ENCODE measurements around the gene C4orf17. TPM values are rescaled to one million over a fixed set of nuclear protein-coding genes. Genes with fewer than 3 reads are reported as not detected.

Gene C4orf17
- total RNA-seq, 1 donor from 2014 or later: not detected

GRCh38 chr4:99585516-99585915, 74.7 kb downstream of the C4orf17 start:
- H3K36me3 Mint-ChIP-seq (ENCODE audit: low read depth): no peaks in the 10 kb centered on the region
- H3K4me1 Mint-ChIP-seq: no peaks in the 10 kb centered on the region
- no peak overlapping the region for H3K4me3 Mint-ChIP-seq
- H3K27me3 Mint-ChIP-seq (ENCODE audit: low read depth): peaks cover 2% of the 10 kb centered on the region
- no peaks in the 10 kb centered on the region for H3K9me3 Mint-ChIP-seq
- no peak overlapping the region for H3K27ac Mint-ChIP-seq (ENCODE audit: unreplicated experiment)
- DNase-seq (ENCODE audit: low read depth, low spot score): no peak
- TF ChIP-seq CTCF (conservative IDR thresholded peaks at IDR 0.05): no peak

- Mint-ChIP-seq H3K36me3 (ENCODE audit: low read depth) (no peaks in the 10 kb centered on the region), H3K4me1 (no peaks in the 10 kb centered on the region), H3K27ac (ENCODE audit: unreplicated experiment) (no peak overlapping the region), H3K9me3 (no peaks in the 10 kb centered on the region), H3K4me3 (no peak overlapping the region), H3K27me3 (ENCODE audit: low read depth) (peaks cover 1% of the 10 kb centered on the region)
- TF ChIP-seq CTCF (conservative IDR thresholded peaks at IDR 0.05): no peak
- DNase-seq (ENCODE audit: low read depth, low spot score): no peak
These were observed 75.5 kb downstream of the C4orf17 start for GRCh38 chr4:99586322-99586721.

- H3K27ac Mint-ChIP-seq (ENCODE audit: unreplicated experiment): no peak overlapping the region
- H3K4me1 Mint-ChIP-seq: no peaks in the 10 kb centered on the region
- TF ChIP-seq CTCF (conservative IDR thresholded peaks at IDR 0.05): no peak
- no peaks in the 10 kb centered on the region for H3K27me3 Mint-ChIP-seq (ENCODE audit: low read depth)
- DNase-seq (ENCODE audit: low read depth, low spot score): no peak
- no peaks in the 10 kb centered on the region for H3K36me3 Mint-ChIP-seq (ENCODE audit: low read depth)
- H3K4me3 Mint-ChIP-seq: no peak overlapping the region
- H3K9me3 Mint-ChIP-seq: no peaks in the 10 kb centered on the region
These were observed 76.0 kb downstream of the C4orf17 start for GRCh38 chr4:99586797-99587196.

- no peak overlapping the region for H3K27ac Mint-ChIP-seq (ENCODE audit: unreplicated experiment)
- no peaks in the 10 kb centered on the region for H3K4me1 Mint-ChIP-seq
- H3K4me3 Mint-ChIP-seq: no peak overlapping the region
These were observed 76.5 kb downstream of the C4orf17 start for GRCh38 chr4:99587309-99587708.

GRCh38 chr4:99587803-99588202, 77.0 kb downstream of the C4orf17 start:
- no peak overlapping the region for H3K27ac Mint-ChIP-seq (ENCODE audit: unreplicated experiment)
- H3K36me3 Mint-ChIP-seq (ENCODE audit: low read depth): no peaks in the 10 kb centered on the region
- H3K27me3 Mint-ChIP-seq (ENCODE audit: low read depth): no peaks in the 10 kb centered on the region
- no peak for DNase-seq (ENCODE audit: low read depth, low spot score)
- TF ChIP-seq CTCF (conservative IDR thresholded peaks at IDR 0.05): no peak
- H3K4me1 Mint-ChIP-seq: no peaks in the 10 kb centered on the region
- H3K9me3 Mint-ChIP-seq: no peaks in the 10 kb centered on the region
- H3K4me3 Mint-ChIP-seq: no peak overlapping the region

More at GRCh38 chr4:99587309-99587708, 76.5 kb downstream of the C4orf17 start:
- no peaks in the 10 kb centered on the region for H3K27me3 Mint-ChIP-seq (ENCODE audit: low read depth)
- no peak for DNase-seq (ENCODE audit: low read depth, low spot score)
- TF ChIP-seq CTCF (conservative IDR thresholded peaks at IDR 0.05): no peak
- no peaks in the 10 kb centered on the region for H3K9me3 Mint-ChIP-seq
- H3K36me3 Mint-ChIP-seq (ENCODE audit: low read depth): no peaks in the 10 kb centered on the region

- DNase-seq (ENCODE audit: low read depth, low spot score): no peak
- Mint-ChIP-seq H3K4me1 (peaks cover 5% of the 10 kb centered on the region), H3K27ac (ENCODE audit: unreplicated experiment) (no peak overlapping the region), H3K36me3 (ENCODE audit: low read depth) (no peaks in the 10 kb centered on the region), H3K27me3 (ENCODE audit: low read depth) (no peaks in the 10 kb centered on the region), H3K4me3 (no peak overlapping the region), H3K9me3 (no peaks in the 10 kb centered on the region)
- TF ChIP-seq CTCF (conservative IDR thresholded peaks at IDR 0.05): no peak
These were observed 80.9 kb downstream of the C4orf17 start for GRCh38 chr4:99591757-99592156.

Measured in neural crest cell (in vitro differentiated cells).